K562 (cell line): ENCODE data around the gene SLC13A4. TPM values are rescaled to one million over a fixed set of nuclear protein-coding genes. Genes with fewer than 3 reads are reported as not detected.

Experiments used
- BRF1 ChIP-seq: IDR thresholded peaks from 3 replicates; pipeline ENCODE4 v1.6.1; 2011; ENCODE audit warnings: borderline replicate concordance, mild to moderate bottlenecking; ENCODE audit not compliant: insufficient read length; ENCODE audit errors: extremely low read depth
- GTF3C2 ChIP-seq: IDR thresholded peaks from 3 replicates; pipeline ENCODE4 v1.6.1; 2011; ENCODE audit warnings: borderline replicate concordance, mild to moderate bottlenecking, moderate library complexity; ENCODE audit not compliant: insufficient read length; ENCODE audit errors: extremely low read depth
- HBP1 ChIP-seq: fragments of 450-650 bp; formaldehyde crosslinking; IDR thresholded peaks from 2 replicates; pipeline ENCODE4 v1.4.0; 2022; ENCODE audit warnings: missing genetic modification characterization
- HCFC1 ChIP-seq: IDR thresholded peaks from 2 replicates; pipeline ENCODE4 v1.6.1; 2012; ENCODE audit warnings: low read depth, low read length, improper control_type of control experiment
- ILF3 ChIP-seq: fragments of 450-650 bp; IDR thresholded peaks from 2 replicates; pipeline ENCODE4 v1.6.1; 2018; ENCODE audit warnings: antibody characterized with exemption, mild to moderate bottlenecking, moderate library complexity, borderline replicate concordance
- IRF9 ChIP-seq: fragments of 450-650 bp; IDR thresholded peaks from 2 replicates; pipeline ENCODE4 v1.6.1; 2016; ENCODE audit warnings: missing biosample characterization, missing genetic modification characterization
- NCOR1 ChIP-seq: fragments of 450-650 bp; IDR thresholded peaks from 2 replicates; pipeline ENCODE4 v1.6.1; 2016; ENCODE audit warnings: mild to moderate bottlenecking, moderate library complexity
- PBX2 ChIP-seq, 2 experiments: IDR thresholded peaks in 1 of 2; conservative IDR thresholded peaks in 1 of 2; 2 replicates each; pipeline ENCODE4 v1.6.1; 2016; ENCODE audit warnings: low read depth in 2 of 2, mild to moderate bottlenecking in 1 of 2, missing compliant biosample characterization in 1 of 2, missing genetic modification characterization in 1 of 2, moderate library complexity in 1 of 2
- SNRNP70 ChIP-seq: fragments of 200-400 bp; formaldehyde crosslinking; optimal IDR thresholded peaks from 2 replicates; pipeline ENCODE3; 2017; ENCODE audit warnings: low read depth, low read length
- TCF15 ChIP-seq: fragments of 250-450 bp; sonication (Bioruptor Pico); IDR thresholded peaks from 2 replicates; pipeline ENCODE4 v1.8.0; 2022; ENCODE audit warnings: moderate library complexity, mild to moderate bottlenecking, inconsistent platforms
- TEAD4 ChIP-seq, 2 experiments: sonication (generic) in 1 of 2; formaldehyde crosslinking in 1 of 2; IDR thresholded peaks; 2 replicates each; pipeline versions ENCODE4 v1.6.1 to v1.8.0; 2012 to 2022; ENCODE audit warnings: borderline replicate concordance in 1 of 2, inconsistent platforms in 1 of 2, low read length in 1 of 2, mild to moderate bottlenecking in 1 of 2, missing genetic modification reagents in 1 of 2
- ZFP36 ChIP-seq: fragments of 150-350 bp; IDR thresholded peaks from 2 replicates; pipeline ENCODE4 v1.6.1; 2018; ENCODE audit warnings: low read length, low read depth; ENCODE audit not compliant: partially characterized antibody
- ZNF175 ChIP-seq: fragments of 200-800 bp; sonication (Bioruptor generic); IDR thresholded peaks from 2 replicates; pipeline ENCODE4 v1.6.1; 2016; ENCODE audit warnings: low read depth, mild to moderate bottlenecking, missing genetic modification characterization, missing compliant biosample characterization
- ZNF212 ChIP-seq: fragments of 450-650 bp; formaldehyde crosslinking; IDR thresholded peaks from 2 replicates; pipeline ENCODE4 v1.4.0; 2020; ENCODE audit warnings: mild to moderate bottlenecking
- ZNF436 ChIP-seq: fragments of 250-450, 450-650 bp; sonication (Bioruptor Pico); formaldehyde crosslinking; IDR thresholded peaks from 2 replicates; pipeline ENCODE4 v1.7.0; 2020; ENCODE audit warnings: mild to moderate bottlenecking
- ZNF655 ChIP-seq: fragments of 250-450 bp; sonication (Bioruptor Pico); IDR thresholded peaks from 2 replicates; pipeline ENCODE4 v1.5.0; 2021
- polyA plus RNA-seq, 8 experiments: library from polyadenylated mRNA; depleted of rRNA in 4 of 8; stranded (reverse) in 5 of 8; unstranded in 3 of 8; fragments of >200 nt; fragmentation: Nextera tagmentation in 2 of 8; fragmentation: Illumina TruSeq in 1 of 8; extraction: Ambion mirVana in 2 of 8; extraction: Trizol in 1 of 8; gene quantifications; 2 replicates each; pipeline versions ENCODE4 v1.2.1 to v1.2.3, GENCODE V29; 2011 to 2014; ENCODE audit warnings: inconsistent platforms in 1 of 8, missing spikeins in 1 of 8
- total RNA-seq, 7 experiments: library from RNA; depleted of rRNA in 6 of 7; stranded (reverse); fragments of >200 nt in 6 of 7; fragmentation: Illumina TruSeq in 2 of 7; extraction: Trizol in 2 of 7; gene quantifications; 2 replicates each; pipeline versions ENCODE4 v1.2.1 to v1.2.3, GENCODE V29; 2011 to 2021; ENCODE audit warnings: low replicate concordance in 1 of 7

Gene SLC13A4
- total and polyA plus RNA-seq, 9 of the 15 experiments (the other 6 are each of a cell fraction or from before 2014, with no cell fraction given): 0.11 to 1.0 (median 0.36) TPM

GRCh38 chr7:135664046-135664589 is 63.9 kb downstream of the SLC13A4 start (continued):
- TF ChIP-seq GTF3C2 (no peak), HBP1 (CRISPR knock-in tag) (no peak), ZNF436 (no peak), ZFP36 (no peak), PBX2 (CRISPR knock-in tag; IDR thresholded peaks at IDR 0.05; ENCODE audit: low read depth) (no peak), PBX2 (tag; conservative IDR thresholded peaks at IDR 0.05; ENCODE audit: low read depth) (peak; percentile 27; the same call in 1 of the 2 replicates), TEAD4 (IDR thresholded peaks at IDR 0.05; ENCODE audit: low read length) (peak; percentile 96), TEAD4 (CRISPR knock-in tag; IDR thresholded peaks at IDR 0.05; ENCODE audit: borderline replicate concordance) (no peak), ZNF212 (no peak), ZNF175 (CRISPR knock-in tag) (no peak), IRF9 (tag) (0 out of 2 replicates have a peak, but pooled peaks have one; percentile 38), TCF15 (CRISPR knock-in tag) (no peak), SNRNP70 (no peak), NCOR1 (peak; percentile 95), HCFC1 (no peak), ILF3 (no peak; the same call in 1 of the 2 replicates), ZNF655 (CRISPR knock-in tag) (no peak), BRF1 (no peak)
